ENCODE data around the gene ADGRL3.

ADGRL3 gene

DNA sequence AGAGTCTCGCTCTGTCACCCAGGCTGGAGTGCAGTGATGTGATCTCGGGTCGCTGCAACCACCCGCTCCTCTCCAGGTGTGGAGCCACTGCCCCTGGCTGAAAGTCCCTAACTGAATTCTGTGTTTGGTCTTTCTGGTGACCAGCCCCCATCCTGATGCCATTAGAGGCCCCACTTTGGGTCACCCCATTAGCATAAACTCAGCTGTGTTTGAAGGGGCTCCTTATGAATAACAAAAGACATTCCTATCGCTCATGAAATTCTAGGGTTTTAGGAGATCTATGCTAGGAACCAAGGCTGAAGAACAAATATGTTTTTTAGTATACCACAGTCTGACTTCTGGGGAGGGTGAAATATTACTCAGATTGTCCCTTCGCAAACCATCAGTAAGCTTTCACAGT is 652.9 kb downstream of the ADGRL3 start:
- no peak overlapping the region for H3K4me3 ChIP-seq (ENCODE audit: control insufficient read depth, low read depth, low read length)
- DNase-seq (ENCODE audit: low read depth), result no peak
- TF ChIP-seq, protein P1, sequence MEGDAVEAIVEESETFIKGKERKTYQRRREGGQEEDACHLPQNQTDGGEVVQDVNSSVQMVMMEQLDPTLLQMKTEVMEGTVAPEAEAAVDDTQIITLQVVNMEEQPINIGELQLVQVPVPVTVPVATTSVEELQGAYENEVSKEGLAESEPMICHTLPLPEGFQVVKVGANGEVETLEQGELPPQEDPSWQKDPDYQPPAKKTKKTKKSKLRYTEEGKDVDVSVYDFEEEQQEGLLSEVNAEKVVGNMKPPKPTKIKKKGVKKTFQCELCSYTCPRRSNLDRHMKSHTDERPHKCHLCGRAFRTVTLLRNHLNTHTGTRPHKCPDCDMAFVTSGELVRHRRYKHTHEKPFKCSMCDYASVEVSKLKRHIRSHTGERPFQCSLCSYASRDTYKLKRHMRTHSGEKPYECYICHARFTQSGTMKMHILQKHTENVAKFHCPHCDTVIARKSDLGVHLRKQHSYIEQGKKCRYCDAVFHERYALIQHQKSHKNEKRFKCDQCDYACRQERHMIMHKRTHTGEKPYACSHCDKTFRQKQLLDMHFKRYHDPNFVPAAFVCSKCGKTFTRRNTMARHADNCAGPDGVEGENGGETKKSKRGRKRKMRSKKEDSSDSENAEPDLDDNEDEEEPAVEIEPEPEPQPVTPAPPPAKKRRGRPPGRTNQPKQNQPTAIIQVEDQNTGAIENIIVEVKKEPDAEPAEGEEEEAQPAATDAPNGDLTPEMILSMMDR (conservative IDR thresholded peaks at IDR 0.05; ENCODE audit: control insufficient read depth, insufficient read depth, low read depth, low read length), result no peak

DNA sequence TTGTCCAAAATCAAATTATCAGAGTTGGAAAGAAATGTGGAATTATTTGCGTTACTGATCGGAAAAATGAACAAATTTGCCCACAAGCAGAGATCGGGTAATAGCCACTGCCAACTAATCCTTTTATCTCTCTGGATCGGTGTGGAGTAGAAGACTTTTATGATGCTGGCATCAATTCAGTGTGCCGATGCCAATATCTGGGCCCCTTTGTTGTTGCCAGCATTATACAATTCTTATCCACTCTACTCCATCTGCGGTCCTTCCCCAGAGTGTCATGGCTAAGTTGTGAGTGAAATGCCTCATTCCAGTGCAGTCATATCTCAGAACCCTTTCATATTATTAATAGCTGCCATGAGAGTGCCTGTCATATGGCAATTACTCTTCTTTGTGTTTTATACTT is 660.2 kb downstream of the ADGRL3 start:
- TF ChIP-seq, protein P1 (conservative IDR thresholded peaks at IDR 0.05; ENCODE audit: control insufficient read depth, insufficient read depth, low read depth, low read length), result no peak
- H3K4me3 ChIP-seq (ENCODE audit: control insufficient read depth, low read depth, low read length), result no peak overlapping the region
- no peak for DNase-seq (ENCODE audit: low read depth)

DNA sequence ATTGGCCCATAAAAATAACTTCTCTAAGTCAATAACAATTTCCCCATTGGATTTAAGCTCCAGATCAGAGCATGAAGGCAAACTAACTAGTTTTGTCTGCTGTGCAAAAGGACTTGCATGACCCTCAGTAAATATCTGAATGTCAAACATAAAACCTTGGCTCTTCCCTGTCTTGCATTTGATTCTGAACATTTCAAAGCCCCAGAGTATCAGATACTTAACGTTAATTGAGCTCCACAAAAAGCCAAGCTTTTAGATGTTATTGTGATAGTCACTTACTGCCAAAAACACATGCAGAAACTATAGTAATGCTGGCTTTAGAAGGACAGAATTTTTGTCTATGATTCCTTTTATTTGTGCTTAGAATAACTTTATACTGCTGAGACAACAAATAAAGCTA is 664.2 kb downstream of the ADGRL3 start:
- H3K4me3 ChIP-seq (ENCODE audit: control insufficient read depth, low read depth, low read length), result no peak overlapping the region
- TF ChIP-seq, protein P1 (conservative IDR thresholded peaks at IDR 0.05; ENCODE audit: control insufficient read depth, insufficient read depth, low read depth, low read length), result no peak
- no peak for DNase-seq (ENCODE audit: low read depth)

DNA sequence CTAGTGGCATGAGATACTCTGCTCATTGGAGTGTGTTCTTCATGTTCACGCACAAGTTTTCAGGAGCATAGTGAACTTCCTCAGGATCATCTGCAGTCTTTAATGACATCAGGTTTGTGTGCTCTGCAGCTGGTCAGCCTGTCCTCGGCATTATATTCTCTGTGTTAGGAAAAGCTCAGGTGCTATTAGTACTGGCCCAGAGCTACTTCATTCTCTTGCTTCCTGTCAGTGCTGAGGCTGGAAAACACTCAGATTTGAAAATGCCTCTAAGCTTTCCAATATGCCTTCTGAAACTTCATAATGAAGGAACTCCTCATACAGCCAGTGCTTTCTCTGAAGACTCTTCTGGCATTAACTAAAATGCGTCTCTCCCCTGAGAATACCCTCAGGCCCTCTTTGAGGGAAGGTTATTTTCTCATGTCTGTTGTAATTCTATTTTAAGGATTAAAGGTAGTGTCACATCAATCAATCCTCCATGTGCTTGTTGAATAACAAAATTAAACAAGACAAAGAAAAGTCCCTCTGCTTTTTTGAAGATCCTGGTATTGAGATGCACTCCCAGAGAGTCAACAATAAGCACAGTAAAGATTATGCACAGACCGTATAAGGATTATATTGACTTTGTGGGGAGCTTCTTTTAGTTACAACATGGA is 666.4 kb downstream of the ADGRL3 start:
- DNase-seq (ENCODE audit: low read depth), result no peak
- no peak overlapping the region for H3K4me3 ChIP-seq (ENCODE audit: control insufficient read depth, low read depth, low read length)
- TF ChIP-seq, protein P1 (conservative IDR thresholded peaks at IDR 0.05; ENCODE audit: control insufficient read depth, insufficient read depth, low read depth, low read length), result no peak

DNA sequence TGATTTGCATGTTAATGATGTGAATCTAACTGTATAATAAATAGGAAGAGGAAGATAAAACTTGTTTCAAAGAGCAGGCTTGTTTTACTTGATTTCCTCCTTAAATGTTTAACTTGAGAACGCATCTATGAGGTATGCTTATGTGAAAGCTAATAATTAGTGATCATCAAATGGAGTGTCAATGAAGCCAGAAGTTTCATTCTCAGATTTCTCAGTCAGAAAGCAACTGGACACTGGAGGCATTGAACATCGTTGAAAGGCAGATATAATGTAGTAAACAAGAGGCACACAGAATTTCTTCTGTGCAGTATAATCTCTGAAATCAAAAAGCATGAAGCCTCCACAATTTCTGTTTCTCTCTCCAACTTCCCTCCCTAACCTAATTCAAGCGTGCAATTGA is 672.9 kb downstream of the ADGRL3 start:
- TF ChIP-seq, protein P1 (conservative IDR thresholded peaks at IDR 0.05; ENCODE audit: control insufficient read depth, insufficient read depth, low read depth, low read length), result no peak
- no peak overlapping the region for H3K4me3 ChIP-seq (ENCODE audit: control insufficient read depth, low read depth, low read length)
- DNase-seq (ENCODE audit: low read depth), result no peak

DNA sequence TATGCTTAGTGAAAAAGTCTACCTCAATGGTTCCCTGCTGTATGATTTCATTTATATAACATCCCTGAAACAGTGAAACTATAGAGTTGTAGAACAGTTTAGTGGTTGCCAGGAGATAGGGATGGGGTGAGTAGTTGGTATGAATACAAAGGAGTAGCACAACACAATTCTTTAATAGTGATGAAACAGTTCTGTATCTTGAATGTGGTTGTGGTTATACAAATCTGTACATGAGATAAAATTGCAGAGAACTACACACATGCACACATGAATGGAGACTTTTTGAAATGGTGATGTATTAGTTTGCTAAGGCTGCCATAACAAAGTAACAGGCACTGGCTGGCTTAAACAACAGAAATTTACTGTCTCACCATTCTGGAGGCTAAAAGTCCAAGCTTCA is 677.1 kb downstream of the ADGRL3 start:
- no peak overlapping the region for H3K4me3 ChIP-seq (ENCODE audit: control insufficient read depth, low read depth, low read length)
- TF ChIP-seq, protein P1 (conservative IDR thresholded peaks at IDR 0.05; ENCODE audit: control insufficient read depth, insufficient read depth, low read depth, low read length), result no peak
- DNase-seq (ENCODE audit: low read depth), result no peak

DNA sequence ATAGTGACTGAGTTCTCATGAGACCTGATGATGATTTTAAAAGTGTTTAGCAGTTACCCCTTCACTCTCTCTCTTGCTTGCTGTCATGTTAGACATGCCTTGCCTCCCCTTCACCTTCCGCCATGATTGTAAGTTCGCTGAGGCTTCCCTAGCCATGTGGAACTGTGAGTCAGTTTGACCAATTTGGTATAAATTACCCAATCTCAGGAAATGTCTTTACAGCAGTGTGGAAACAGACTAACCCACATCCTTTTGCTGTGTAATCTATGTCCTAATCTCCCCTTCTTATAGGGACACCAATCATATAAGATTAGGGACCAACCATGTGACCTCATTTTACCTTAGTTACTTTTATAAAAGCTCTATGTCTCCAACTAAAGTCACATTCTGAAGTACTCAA is 677.8 kb downstream of the ADGRL3 start:
- DNase-seq (ENCODE audit: low read depth), result no peak

More for the DNA sequence above, 677.8 kb downstream of the ADGRL3 start:
- H3K4me3 ChIP-seq (ENCODE audit: control insufficient read depth, low read depth, low read length), result no peak overlapping the region
- TF ChIP-seq, protein P1 (conservative IDR thresholded peaks at IDR 0.05; ENCODE audit: control insufficient read depth, insufficient read depth, low read depth, low read length), result no peak
